GM12878 (cell line): ENCODE measurements around the gene IL37. TPM values are rescaled to one million over a fixed set of nuclear protein-coding genes. Genes with fewer than 3 reads are reported as not detected.

Source experiments
- ETV6 ChIP-seq, 2 experiments: fragments of 450-650 bp in 1 of 2; IDR thresholded peaks in 1 of 2; conservative IDR thresholded peaks in 1 of 2; 2 replicates each; pipeline ENCODE4 v1.6.1; 2014; ENCODE audit warnings: antibody characterized with exemption in 1 of 2, borderline replicate concordance in 1 of 2, low read depth in 1 of 2, mild to moderate bottlenecking in 1 of 2, moderate library complexity in 1 of 2
- GATAD2B ChIP-seq: fragments of 450-650 bp; conservative IDR thresholded peaks from 2 replicates; pipeline ENCODE4 v1.6.1; 2017; ENCODE audit warnings: low read depth, mild to moderate bottlenecking, moderate library complexity
- IRF4 ChIP-seq: IDR thresholded peaks from 2 replicates; pipeline ENCODE4 v1.6.1; 2011; ENCODE audit warnings: low read depth, low read length
- JUND ChIP-seq: IDR thresholded peaks from 2 replicates; pipeline ENCODE4 v1.6.1; 2012; ENCODE audit warnings: low read depth, mild to moderate bottlenecking, low read length, improper control_type of control experiment, moderate library complexity
- KLF5 ChIP-seq: fragments of 450-650 bp; IDR thresholded peaks from 2 replicates; pipeline ENCODE4 v1.6.1; 2014; ENCODE audit warnings: mild to moderate bottlenecking; ENCODE audit not compliant: partially characterized antibody
- MEF2B ChIP-seq: fragments of 450-650 bp; IDR thresholded peaks from 2 replicates; pipeline ENCODE4 v1.6.1; 2018; ENCODE audit warnings: mild to moderate bottlenecking, moderate library complexity; ENCODE audit not compliant: partially characterized antibody, poor library complexity, severe bottlenecking
- NR2C1 ChIP-seq: fragments of 450-650 bp; IDR thresholded peaks from 2 replicates; pipeline ENCODE4 v1.6.1; 2017; ENCODE audit warnings: antibody characterized with exemption, mild to moderate bottlenecking, moderate library complexity
- PML ChIP-seq: IDR thresholded peaks from 2 replicates; pipeline ENCODE4 v1.6.1; 2012; ENCODE audit warnings: low read length, inconsistent platforms
- POU2F2 ChIP-seq: IDR thresholded peaks from 3 replicates; pipeline ENCODE4 v1.6.1; 2011; ENCODE audit warnings: low read depth, mild to moderate bottlenecking, low read length, borderline replicate concordance
- RAD21 ChIP-seq: IDR thresholded peaks from 2 replicates; pipeline ENCODE4 v1.6.1; 2011; ENCODE audit warnings: mild to moderate bottlenecking, low read depth, low read length, moderate library complexity; ENCODE audit not compliant: insufficient read depth
- RFX5 ChIP-seq: IDR thresholded peaks from 2 replicates; pipeline ENCODE4 v1.6.1; 2011; ENCODE audit warnings: low read depth, low read length, improper control_type of control experiment
- TARDBP ChIP-seq: IDR thresholded peaks from 2 replicates; pipeline ENCODE4 v1.6.1; 2016; ENCODE audit warnings: borderline replicate concordance
- TCF12 ChIP-seq: IDR thresholded peaks from 2 replicates; pipeline ENCODE4 v1.6.1; 2011; ENCODE audit warnings: low read depth, mild to moderate bottlenecking, low read length
- YBX1 ChIP-seq: fragments of 450-650 bp; IDR thresholded peaks from 2 replicates; pipeline ENCODE4 v1.6.1; 2016; ENCODE audit warnings: antibody characterized with exemption
- ZBED1 ChIP-seq: IDR thresholded peaks from 2 replicates; pipeline ENCODE4 v1.6.1; 2016; ENCODE audit warnings: borderline replicate concordance
- ZNF207 ChIP-seq: fragments of 450-650 bp; IDR thresholded peaks from 2 replicates; pipeline ENCODE4 v1.6.1; 2014; ENCODE audit warnings: antibody characterized with exemption, mild to moderate bottlenecking, borderline replicate concordance
- ZNF622 ChIP-seq: fragments of 450-650 bp; IDR thresholded peaks from 2 replicates; pipeline ENCODE4 v1.6.1; 2017; ENCODE audit warnings: mild to moderate bottlenecking, inconsistent platforms
- ZZZ3 ChIP-seq: IDR thresholded peaks from 2 replicates; pipeline ENCODE4 v1.6.1; 2011; ENCODE audit warnings: low read depth; ENCODE audit not compliant: control insufficient read depth, insufficient read length
- polyA plus RNA-seq, 11 experiments: library from polyadenylated mRNA; depleted of rRNA in 4 of 11; unstranded in 6 of 11; stranded (reverse) in 5 of 11; fragments of >200 nt; fragmentation: Nextera tagmentation in 4 of 11; fragmentation: Illumina TruSeq in 1 of 11; extraction: Ambion mirVana in 4 of 11; extraction: Trizol in 1 of 11; gene quantifications; 1 replicate in 1 of 11; 2 replicates in 10 of 11; pipeline versions ENCODE4 v1.2.1 to v1.2.3, GENCODE V29; 2011 to 2016; ENCODE audit warnings: inconsistent platforms in 2 of 11, missing spikeins in 2 of 11, low read depth in 1 of 11
- total RNA-seq, 4 experiments: library from RNA; depleted of rRNA in 3 of 4; stranded (reverse); fragments of >200 nt in 3 of 4; fragmentation: Illumina TruSeq in 1 of 4; extraction: Trizol in 1 of 4; gene quantifications; 2 replicates each; pipeline versions ENCODE4 v1.2.1 to v1.2.3, GENCODE V29; 2013 to 2021
- TF ChIP-seq, protein P1 (sequence below): IDR thresholded peaks from 2 replicates; pipeline ENCODE4 v1.6.1; 2011; ENCODE audit warnings: low read depth, low read length, improper control_type of control experiment, borderline replicate concordance
- TF ChIP-seq, protein P2 (sequence below): IDR thresholded peaks from 2 replicates; pipeline ENCODE4 v1.6.1; 2012; ENCODE audit warnings: improper control_type of control experiment, low read depth, low read length; ENCODE audit not compliant: insufficient replicate concordance
- TF ChIP-seq, protein P3 (sequence below): fragments of 150-350 bp; IDR thresholded peaks from 2 replicates; pipeline ENCODE4 v1.6.1; 2014; ENCODE audit warnings: mild to moderate bottlenecking, low read depth, low read length
- TF ChIP-seq, protein P4 (sequence below), 3 experiments: IDR thresholded peaks in 2 of 3; conservative IDR thresholded peaks in 1 of 3; 2 replicates each; pipeline ENCODE4 v1.5.1; 2011; ENCODE audit warnings: low read depth in 3 of 3, low read length in 3 of 3, mild to moderate bottlenecking in 3 of 3, control low read depth in 2 of 3, moderate library complexity in 2 of 3, inconsistent platforms in 1 of 3, mixed read lengths in 1 of 3; ENCODE audit not compliant: control insufficient read depth in 2 of 3, insufficient read depth in 1 of 3; ENCODE audit errors: extremely low read depth in 1 of 3

Gene IL37
- total and polyA plus RNA-seq, 10 of the 15 experiments (the other 5 are each of a cell fraction or from before 2014, with no cell fraction given): 0.41 to 0.54 TPM; not detected in 8

GRCh38 chr2:112884869-112885505 is 26.0 kb upstream of the IL37 start (continued):
- TF ChIP-seq, protein P1, sequence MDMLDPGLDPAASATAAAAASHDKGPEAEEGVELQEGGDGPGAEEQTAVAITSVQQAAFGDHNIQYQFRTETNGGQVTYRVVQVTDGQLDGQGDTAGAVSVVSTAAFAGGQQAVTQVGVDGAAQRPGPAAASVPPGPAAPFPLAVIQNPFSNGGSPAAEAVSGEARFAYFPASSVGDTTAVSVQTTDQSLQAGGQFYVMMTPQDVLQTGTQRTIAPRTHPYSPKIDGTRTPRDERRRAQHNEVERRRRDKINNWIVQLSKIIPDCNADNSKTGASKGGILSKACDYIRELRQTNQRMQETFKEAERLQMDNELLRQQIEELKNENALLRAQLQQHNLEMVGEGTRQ: no peak
- peak; percentile 94 for TF ChIP-seq RAD21
- no peak for TF ChIP-seq ETV6 (conservative IDR thresholded peaks at IDR 0.05 in 1 of 2, IDR thresholded peaks at IDR 0.05 in 1 of 2; ENCODE audit: borderline replicate concordance in 1 of 2, low read depth in 1 of 2)
- TF ChIP-seq MEF2B: no peak
- peak; percentile 57; the same call in 1 of the 3 replicates for TF ChIP-seq POU2F2
- no peak for TF ChIP-seq GATAD2B
- no peak for TF ChIP-seq TARDBP
- no peak for TF ChIP-seq ZBED1
- TF ChIP-seq JUND: no peak
- TF ChIP-seq ZZZ3: no peak
- TF ChIP-seq NR2C1: no peak
- no peak for TF ChIP-seq RFX5
- no peak for TF ChIP-seq YBX1
- no peak for TF ChIP-seq PML
- TF ChIP-seq, protein P2, sequence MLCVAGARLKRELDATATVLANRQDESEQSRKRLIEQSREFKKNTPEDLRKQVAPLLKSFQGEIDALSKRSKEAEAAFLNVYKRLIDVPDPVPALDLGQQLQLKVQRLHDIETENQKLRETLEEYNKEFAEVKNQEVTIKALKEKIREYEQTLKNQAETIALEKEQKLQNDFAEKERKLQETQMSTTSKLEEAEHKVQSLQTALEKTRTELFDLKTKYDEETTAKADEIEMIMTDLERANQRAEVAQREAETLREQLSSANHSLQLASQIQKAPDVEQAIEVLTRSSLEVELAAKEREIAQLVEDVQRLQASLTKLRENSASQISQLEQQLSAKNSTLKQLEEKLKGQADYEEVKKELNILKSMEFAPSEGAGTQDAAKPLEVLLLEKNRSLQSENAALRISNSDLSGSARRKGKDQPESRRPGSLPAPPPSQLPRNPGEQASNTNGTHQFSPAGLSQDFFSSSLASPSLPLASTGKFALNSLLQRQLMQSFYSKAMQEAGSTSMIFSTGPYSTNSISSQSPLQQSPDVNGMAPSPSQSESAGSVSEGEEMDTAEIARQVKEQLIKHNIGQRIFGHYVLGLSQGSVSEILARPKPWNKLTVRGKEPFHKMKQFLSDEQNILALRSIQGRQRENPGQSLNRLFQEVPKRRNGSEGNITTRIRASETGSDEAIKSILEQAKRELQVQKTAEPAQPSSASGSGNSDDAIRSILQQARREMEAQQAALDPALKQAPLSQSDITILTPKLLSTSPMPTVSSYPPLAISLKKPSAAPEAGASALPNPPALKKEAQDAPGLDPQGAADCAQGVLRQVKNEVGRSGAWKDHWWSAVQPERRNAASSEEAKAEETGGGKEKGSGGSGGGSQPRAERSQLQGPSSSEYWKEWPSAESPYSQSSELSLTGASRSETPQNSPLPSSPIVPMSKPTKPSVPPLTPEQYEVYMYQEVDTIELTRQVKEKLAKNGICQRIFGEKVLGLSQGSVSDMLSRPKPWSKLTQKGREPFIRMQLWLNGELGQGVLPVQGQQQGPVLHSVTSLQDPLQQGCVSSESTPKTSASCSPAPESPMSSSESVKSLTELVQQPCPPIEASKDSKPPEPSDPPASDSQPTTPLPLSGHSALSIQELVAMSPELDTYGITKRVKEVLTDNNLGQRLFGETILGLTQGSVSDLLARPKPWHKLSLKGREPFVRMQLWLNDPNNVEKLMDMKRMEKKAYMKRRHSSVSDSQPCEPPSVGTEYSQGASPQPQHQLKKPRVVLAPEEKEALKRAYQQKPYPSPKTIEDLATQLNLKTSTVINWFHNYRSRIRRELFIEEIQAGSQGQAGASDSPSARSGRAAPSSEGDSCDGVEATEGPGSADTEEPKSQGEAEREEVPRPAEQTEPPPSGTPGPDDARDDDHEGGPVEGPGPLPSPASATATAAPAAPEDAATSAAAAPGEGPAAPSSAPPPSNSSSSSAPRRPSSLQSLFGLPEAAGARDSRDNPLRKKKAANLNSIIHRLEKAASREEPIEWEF: no peak
- TF ChIP-seq, protein P3, sequence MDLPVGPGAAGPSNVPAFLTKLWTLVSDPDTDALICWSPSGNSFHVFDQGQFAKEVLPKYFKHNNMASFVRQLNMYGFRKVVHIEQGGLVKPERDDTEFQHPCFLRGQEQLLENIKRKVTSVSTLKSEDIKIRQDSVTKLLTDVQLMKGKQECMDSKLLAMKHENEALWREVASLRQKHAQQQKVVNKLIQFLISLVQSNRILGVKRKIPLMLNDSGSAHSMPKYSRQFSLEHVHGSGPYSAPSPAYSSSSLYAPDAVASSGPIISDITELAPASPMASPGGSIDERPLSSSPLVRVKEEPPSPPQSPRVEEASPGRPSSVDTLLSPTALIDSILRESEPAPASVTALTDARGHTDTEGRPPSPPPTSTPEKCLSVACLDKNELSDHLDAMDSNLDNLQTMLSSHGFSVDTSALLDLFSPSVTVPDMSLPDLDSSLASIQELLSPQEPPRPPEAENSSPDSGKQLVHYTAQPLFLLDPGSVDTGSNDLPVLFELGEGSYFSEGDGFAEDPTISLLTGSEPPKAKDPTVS: no peak
- TF ChIP-seq ZNF207: no peak; the same call in 1 of the 2 replicates
- no peak for TF ChIP-seq ZNF622
- TF ChIP-seq TCF12: no peak
- no peak for TF ChIP-seq KLF5
- TF ChIP-seq, protein P4, sequence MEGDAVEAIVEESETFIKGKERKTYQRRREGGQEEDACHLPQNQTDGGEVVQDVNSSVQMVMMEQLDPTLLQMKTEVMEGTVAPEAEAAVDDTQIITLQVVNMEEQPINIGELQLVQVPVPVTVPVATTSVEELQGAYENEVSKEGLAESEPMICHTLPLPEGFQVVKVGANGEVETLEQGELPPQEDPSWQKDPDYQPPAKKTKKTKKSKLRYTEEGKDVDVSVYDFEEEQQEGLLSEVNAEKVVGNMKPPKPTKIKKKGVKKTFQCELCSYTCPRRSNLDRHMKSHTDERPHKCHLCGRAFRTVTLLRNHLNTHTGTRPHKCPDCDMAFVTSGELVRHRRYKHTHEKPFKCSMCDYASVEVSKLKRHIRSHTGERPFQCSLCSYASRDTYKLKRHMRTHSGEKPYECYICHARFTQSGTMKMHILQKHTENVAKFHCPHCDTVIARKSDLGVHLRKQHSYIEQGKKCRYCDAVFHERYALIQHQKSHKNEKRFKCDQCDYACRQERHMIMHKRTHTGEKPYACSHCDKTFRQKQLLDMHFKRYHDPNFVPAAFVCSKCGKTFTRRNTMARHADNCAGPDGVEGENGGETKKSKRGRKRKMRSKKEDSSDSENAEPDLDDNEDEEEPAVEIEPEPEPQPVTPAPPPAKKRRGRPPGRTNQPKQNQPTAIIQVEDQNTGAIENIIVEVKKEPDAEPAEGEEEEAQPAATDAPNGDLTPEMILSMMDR (IDR thresholded peaks at IDR 0.05 in 2 of 3, conservative IDR thresholded peaks at IDR 0.05 in 1 of 3; ENCODE audit: control insufficient read depth in 2 of 3, extremely low read depth in 1 of 3, insufficient read depth in 1 of 3, low read depth in 3 of 3, low read length in 3 of 3): peak; percentile 92 to 93 (median 93)
- no peak for TF ChIP-seq IRF4
